Stomach (tissue), 4 donors: ENCODE measurements around the gene RANBP1.

Experiments
- EP300 ChIP-seq: sonication (generic); formaldehyde crosslinking; IDR thresholded peaks from one replicate; pipeline ENCODE4 v1.6.1; 2017; ENCODE audit warnings: antibody characterized with exemption
- POLR2A ChIP-seq, 4 donors: fragments of 450-650 bp; IDR thresholded peaks; one replicate each; pipeline ENCODE4 v1.6.1; 2016; ENCODE audit warnings: antibody characterized with exemption in 4 of 4, control low read depth in 2 of 4, mild to moderate bottlenecking in 1 of 4, moderate library complexity in 1 of 4
- POLR2AphosphoS5 ChIP-seq, 3 donors: sonication (generic); formaldehyde crosslinking; IDR thresholded peaks; one replicate each; pipeline ENCODE4 v1.6.1; 2016; ENCODE audit warnings: antibody characterized with exemption in 3 of 3
- TF ChIP-seq, protein P1 (sequence below), 7 experiments: fragments of 450-650 bp in 4 of 7; fragments of 200-600 bp in 3 of 7; sonication (generic) in 3 of 7; IDR thresholded peaks; one replicate each; pipeline ENCODE4 v1.5.1; 2016 to 2019; ENCODE audit warnings: antibody characterized with exemption in 7 of 7, control low read depth in 2 of 7, mild to moderate bottlenecking in 1 of 7

DNA sequence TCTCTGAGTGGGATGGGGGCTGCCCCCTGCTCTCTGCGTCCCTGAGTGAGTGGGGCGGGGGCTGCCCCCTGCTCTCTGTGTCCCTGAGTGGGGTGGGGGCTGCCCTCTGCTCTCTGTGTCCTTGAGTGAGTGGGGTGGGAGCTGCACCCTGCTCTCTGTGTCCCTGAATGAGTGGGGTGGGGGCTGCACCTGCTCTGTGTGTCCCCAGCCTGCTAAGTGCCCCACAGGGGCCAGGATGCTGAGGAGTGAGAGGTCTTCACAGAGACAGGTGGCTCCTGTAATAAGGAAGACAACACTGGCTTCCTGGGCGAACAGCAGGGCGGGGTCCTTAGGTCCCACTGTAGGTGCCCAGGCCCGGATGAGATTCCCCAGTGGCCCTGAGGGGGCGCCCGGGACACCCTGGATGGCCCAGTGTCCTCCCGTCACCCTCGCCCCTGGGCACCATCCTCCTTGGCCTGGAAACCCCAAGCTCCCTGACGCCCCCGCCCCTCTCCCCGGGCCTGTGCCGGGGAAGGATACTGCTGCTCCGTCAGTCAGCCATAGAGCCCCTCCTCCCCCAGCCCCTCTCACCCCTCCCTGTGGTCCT, 38.8 kb downstream of the RANBP1 start:
- TF ChIP-seq EP300 (no peak), POLR2A (IDR thresholded peaks at IDR 0.05) (no peak), POLR2AphosphoS5 (IDR thresholded peaks at IDR 0.05) (no peak)
- TF ChIP-seq, protein P1, sequence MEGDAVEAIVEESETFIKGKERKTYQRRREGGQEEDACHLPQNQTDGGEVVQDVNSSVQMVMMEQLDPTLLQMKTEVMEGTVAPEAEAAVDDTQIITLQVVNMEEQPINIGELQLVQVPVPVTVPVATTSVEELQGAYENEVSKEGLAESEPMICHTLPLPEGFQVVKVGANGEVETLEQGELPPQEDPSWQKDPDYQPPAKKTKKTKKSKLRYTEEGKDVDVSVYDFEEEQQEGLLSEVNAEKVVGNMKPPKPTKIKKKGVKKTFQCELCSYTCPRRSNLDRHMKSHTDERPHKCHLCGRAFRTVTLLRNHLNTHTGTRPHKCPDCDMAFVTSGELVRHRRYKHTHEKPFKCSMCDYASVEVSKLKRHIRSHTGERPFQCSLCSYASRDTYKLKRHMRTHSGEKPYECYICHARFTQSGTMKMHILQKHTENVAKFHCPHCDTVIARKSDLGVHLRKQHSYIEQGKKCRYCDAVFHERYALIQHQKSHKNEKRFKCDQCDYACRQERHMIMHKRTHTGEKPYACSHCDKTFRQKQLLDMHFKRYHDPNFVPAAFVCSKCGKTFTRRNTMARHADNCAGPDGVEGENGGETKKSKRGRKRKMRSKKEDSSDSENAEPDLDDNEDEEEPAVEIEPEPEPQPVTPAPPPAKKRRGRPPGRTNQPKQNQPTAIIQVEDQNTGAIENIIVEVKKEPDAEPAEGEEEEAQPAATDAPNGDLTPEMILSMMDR (IDR thresholded peaks at IDR 0.05) = no peak
